Adrenal gland (tissue), 12 donors: ENCODE results near the gene OR6K2. TPM values are rescaled to one million over a fixed set of nuclear protein-coding genes. Genes with fewer than 3 reads are reported as not detected.

Experiments
- DNase-seq, 7 donors: peaks; one replicate each; pipeline ENCODE4 v3.0.0-alpha.2; 2019 to 2020
- H3K27ac ChIP-seq, 5 donors: fragments of 200-600 bp; sonication (generic) in 4 of 5; 1 replicate in 3 of 5; 2 replicates in 2 of 5; pipeline versions ENCODE4 v1.5.1 to v1.8.0; 2016 to 2020; ENCODE audit warnings: mild to moderate bottlenecking in 1 of 5
- H3K27me3 ChIP-seq: fragments of 200-600 bp; 2 replicates; pipeline ENCODE4 v1.8.0; 2021
- H3K36me3 ChIP-seq, 2 donors: fragments of 200-600 bp; replicated peaks in 1 of 2; 1 replicate in 1 of 2; 2 replicates in 1 of 2; pipeline versions ENCODE4 v1.5.1 to v1.8.0; 2018 to 2022
- H3K4me1 ChIP-seq, 2 donors: fragments of 200-600 bp; replicated peaks in 1 of 2; 1 replicate in 1 of 2; 2 replicates in 1 of 2; pipeline versions ENCODE4 v1.5.1 to v1.8.0; 2018 to 2021
- H3K4me3 ChIP-seq, 4 donors: fragments of 200-600 bp; sonication (generic) in 3 of 4; one replicate each; pipeline ENCODE4 v1.5.1; 2016 to 2018
- H3K9me3 ChIP-seq, 3 donors: fragments of 200-600 bp; sonication (generic) in 1 of 3; replicated peaks in 1 of 3; 1 replicate in 2 of 3; 2 replicates in 1 of 3; pipeline versions ENCODE4 v1.5.1 to v1.8.0; 2016 to 2021
- POLR2A ChIP-seq, 2 donors: fragments of 450-650 bp; IDR thresholded peaks; one replicate each; pipeline ENCODE4 v1.6.1; 2017; ENCODE audit warnings: antibody characterized with exemption in 2 of 2, mild to moderate bottlenecking in 2 of 2, moderate library complexity in 1 of 2
- whole genome bisulfite sequencing, 4 donors: extraction: QIAGEN DNeasy Blood & Tissue Kit in 2 of 4; methylation state at CpG; one replicate each; pipeline versions ENCODE4 v1.1.5 to v1.1.7; 2013 to 2017; 5-methylcytosine and 5-hydroxymethylcytosine counted together
- intact Hi-C, 2 donors: fragments of 100-400 bp; cut with DNase I; formaldehyde crosslinking; loops; one replicate each; pipeline versions ENCODE4 v1.14.1 to v1.15.0; 2022 to 2023
- polyA plus RNA-seq, 3 donors: library from polyadenylated mRNA; stranded (reverse); fragments of 200-250 nt in 2 of 3; fragments of 350-450 nt in 1 of 3; fragmentation: Illumina TruSeq in 1 of 3; extraction: RNeasy Lipid Tissue Mini Kit (QIAGEN cat#74804) in 1 of 3; gene quantifications; one replicate each; pipeline ENCODE4 v1.2.3, GENCODE V29; 2013 to 2014
- total RNA-seq, 9 donors: library from RNA; depleted of rRNA in 4 of 9; stranded (reverse); fragments of >200 nt in 4 of 9; fragments of 120-200 nt in 1 of 9; fragmentation: NEBNext Ultra II Directional in 1 of 9; extraction: Animal tissue kit (Norgen Biotek cat#: 25700) in 1 of 9; gene quantifications; one replicate each; pipeline versions ENCODE4 v1.1.0 to v1.2.4, GENCODE V29; 2013 to 2023
- TF ChIP-seq, protein P1 (sequence below), 6 experiments: fragments of 450-650 bp in 4 of 6; fragments of 200-600 bp in 2 of 6; sonication (generic) in 1 of 6; IDR thresholded peaks; 1 replicate in 5 of 6; 2 replicates in 1 of 6; pipeline versions ENCODE4 v1.5.1 to v1.8.0; 2016 to 2021; ENCODE audit warnings: antibody characterized with exemption in 6 of 6, mild to moderate bottlenecking in 2 of 6, moderate library complexity in 1 of 6
- donor health status: healthy with polysubstance abuse.
- donor health status: Bipolar disorder and iron deficiency.
- donor health status: DM: yes; HTN: yes; CAD: no.
- donor health status: DM: no; HTN: no; CAD: no.
- donor health status: DM: no; HTN: no; CAD: no.
- donor health status: DM: yes; HTN: yes; CAD: no.

OR6K2 gene
- total and polyA plus RNA-seq, 12 donors, result not detected

DNA sequence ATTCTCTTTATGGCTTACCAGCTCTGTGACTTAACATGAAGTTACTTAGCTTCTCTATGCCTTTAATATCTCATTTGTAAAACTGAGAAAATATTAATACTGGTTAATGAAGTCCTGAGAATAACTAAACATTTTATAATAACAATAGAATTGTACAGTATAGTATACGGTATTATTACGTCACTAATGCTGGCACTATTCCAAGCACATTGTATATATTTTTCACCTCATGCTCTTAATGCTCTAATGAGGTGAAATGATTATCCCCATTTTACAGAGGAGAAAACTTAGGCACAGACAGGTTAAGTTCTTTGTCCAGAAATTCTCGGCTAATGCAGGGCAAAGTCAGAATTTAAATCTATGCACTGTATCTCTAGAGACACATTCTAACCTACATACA is 19.2 kb upstream of the OR6K2 start:
- no peaks in the 10 kb centered on the region for H3K9me3 ChIP-seq
- no peaks in the 10 kb centered on the region for H3K4me1 ChIP-seq
- no peak overlapping the region for H3K27ac ChIP-seq
- TF ChIP-seq, protein P1, sequence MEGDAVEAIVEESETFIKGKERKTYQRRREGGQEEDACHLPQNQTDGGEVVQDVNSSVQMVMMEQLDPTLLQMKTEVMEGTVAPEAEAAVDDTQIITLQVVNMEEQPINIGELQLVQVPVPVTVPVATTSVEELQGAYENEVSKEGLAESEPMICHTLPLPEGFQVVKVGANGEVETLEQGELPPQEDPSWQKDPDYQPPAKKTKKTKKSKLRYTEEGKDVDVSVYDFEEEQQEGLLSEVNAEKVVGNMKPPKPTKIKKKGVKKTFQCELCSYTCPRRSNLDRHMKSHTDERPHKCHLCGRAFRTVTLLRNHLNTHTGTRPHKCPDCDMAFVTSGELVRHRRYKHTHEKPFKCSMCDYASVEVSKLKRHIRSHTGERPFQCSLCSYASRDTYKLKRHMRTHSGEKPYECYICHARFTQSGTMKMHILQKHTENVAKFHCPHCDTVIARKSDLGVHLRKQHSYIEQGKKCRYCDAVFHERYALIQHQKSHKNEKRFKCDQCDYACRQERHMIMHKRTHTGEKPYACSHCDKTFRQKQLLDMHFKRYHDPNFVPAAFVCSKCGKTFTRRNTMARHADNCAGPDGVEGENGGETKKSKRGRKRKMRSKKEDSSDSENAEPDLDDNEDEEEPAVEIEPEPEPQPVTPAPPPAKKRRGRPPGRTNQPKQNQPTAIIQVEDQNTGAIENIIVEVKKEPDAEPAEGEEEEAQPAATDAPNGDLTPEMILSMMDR (IDR thresholded peaks at IDR 0.05), result no peak
- TF ChIP-seq POLR2A (IDR thresholded peaks at IDR 0.05), result no peak
- WGBS, 4 donors, result 64 to 72% (median 65%) methylated on average over 3 of the region's 3 CpGs
- no peak for DNase-seq
- H3K36me3 ChIP-seq, result no peaks in the 10 kb centered on the region
- no peak overlapping the region for H3K4me3 ChIP-seq
- no peaks in the 10 kb centered on the region for H3K27me3 ChIP-seq
- intact Hi-C loops, result no loop called here

GRCh38 chr1:158717344-158717743 is 16.9 kb upstream of the OR6K2 start:
- Histone ChIP-seq H3K4me3 (no peak overlapping the region), H3K27ac (no peak overlapping the region), H3K9me3 (no peaks in the 10 kb centered on the region), H3K4me1 (no peaks in the 10 kb centered on the region), H3K27me3 (no peaks in the 10 kb centered on the region), H3K36me3 (no peaks in the 10 kb centered on the region)
- intact Hi-C loops, result no loop called here
- 74 to 90% (median 81%) methylated on average over 6 of the region's 6 CpGs for WGBS, 4 donors
- no peak for DNase-seq
- TF ChIP-seq POLR2A (IDR thresholded peaks at IDR 0.05), result no peak
- TF ChIP-seq, protein P1 (IDR thresholded peaks at IDR 0.05), result no peak

DNA sequence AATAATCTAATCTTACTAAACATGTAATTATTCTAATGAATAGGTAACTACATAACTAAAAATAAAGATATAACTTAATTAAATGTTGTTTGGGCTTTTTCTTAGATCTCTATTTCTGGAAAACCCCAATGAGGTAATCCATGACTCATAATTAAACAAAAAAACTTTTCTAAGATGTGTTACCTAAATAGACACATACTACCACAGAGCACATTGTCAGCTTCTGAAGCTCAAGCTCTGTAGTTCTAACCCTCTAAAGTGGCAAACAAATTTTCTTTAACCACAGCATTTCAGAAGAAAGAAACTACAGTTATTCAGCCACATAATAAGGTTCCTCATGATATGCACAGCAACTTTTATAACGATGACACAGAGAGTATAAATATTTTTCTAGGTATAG is 15.9 kb upstream of the OR6K2 start:
- intact Hi-C loops, result no loop called here
- no peaks in the 10 kb centered on the region for H3K27me3 ChIP-seq
- no peak overlapping the region for H3K27ac ChIP-seq
- no peak overlapping the region for H3K4me3 ChIP-seq
- WGBS, 4 donors, result 71 to 93% (median 77%) methylated on average over 1 of the region's 1 CpG
- TF ChIP-seq POLR2A (IDR thresholded peaks at IDR 0.05), result no peak
- TF ChIP-seq, protein P1 (IDR thresholded peaks at IDR 0.05), result no peak
- H3K9me3 ChIP-seq, result no peaks in the 10 kb centered on the region
- H3K4me1 ChIP-seq, result no peaks in the 10 kb centered on the region
- H3K36me3 ChIP-seq, result no peaks in the 10 kb centered on the region
- no peak for DNase-seq

GRCh38 chr1:158714754-158715153 is 14.3 kb upstream of the OR6K2 start:
- no peaks in the 10 kb centered on the region for H3K9me3 ChIP-seq
- DNase-seq, result no peak
- intact Hi-C loops, result no loop called here
- H3K4me1 ChIP-seq, result no peaks in the 10 kb centered on the region
- H3K27ac ChIP-seq, result no peak overlapping the region
- TF ChIP-seq POLR2A (IDR thresholded peaks at IDR 0.05), result no peak
- TF ChIP-seq, protein P1 (IDR thresholded peaks at IDR 0.05), result no peak
- H3K27me3 ChIP-seq, result no peaks in the 10 kb centered on the region
- WGBS, 4 donors, result 33 to 52% (median 46%) methylated on average over 1 of the region's 1 CpG
- H3K36me3 ChIP-seq, result no peaks in the 10 kb centered on the region
- H3K4me3 ChIP-seq, result no peak overlapping the region
